SK-N-MC (cell line): Measurements from ENCODE around the gene PCDH17.

Experiments used
- EZH2 ChIP-seq: fragments of 200-600 bp; sonication (generic); IDR thresholded peaks from one replicate; pipeline ENCODE4 v1.6.1; 2017; ENCODE audit warnings: antibody characterized with exemption
- POLR2AphosphoS5 ChIP-seq: IDR thresholded peaks from 2 replicates; pipeline ENCODE4 v1.6.1; 2012; ENCODE audit warnings: mild to moderate bottlenecking, low read depth, low read length, borderline replicate concordance

GRCh38 chr13:57583529-57583928 is 48.0 kb upstream of the PCDH17 start:
- TF ChIP-seq EZH2 (no peak), POLR2AphosphoS5 (no peak)
